ENCODE data around the gene ZIC4. TPM values are rescaled to one million over a fixed set of nuclear protein-coding genes. Genes with fewer than 3 reads are reported as not detected.

Gene ZIC4
- total and polyA plus RNA-seq, 10 of the 15 experiments (the other 5 are each of a cell fraction or from before 2014, with no cell fraction given), result not detected

DNA sequence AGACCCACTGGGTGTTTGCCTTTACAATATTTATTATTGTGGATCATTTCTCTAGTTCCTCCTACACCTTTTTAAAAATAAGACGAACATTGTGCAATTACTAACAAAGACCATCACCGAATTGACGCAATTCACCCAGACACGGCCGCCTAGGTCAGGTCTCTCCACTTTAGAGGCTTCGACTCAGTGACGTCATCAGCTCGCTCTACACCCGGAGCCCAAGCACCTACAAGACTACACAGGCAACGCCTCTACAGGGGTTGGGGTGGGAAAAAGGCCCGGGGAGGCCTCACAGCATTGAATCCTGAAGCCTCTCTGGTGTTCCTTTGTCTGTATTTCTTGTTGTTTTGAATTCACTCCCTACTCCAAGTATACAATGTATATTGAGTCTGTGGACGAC lies 16.6 kb downstream of the ZIC4 start:
- SMC1A ChIA-PET (ENCODE audit: uncharacterized antibody, unreplicated experiment), result no interaction called here
- H3K4me2 ChIP-seq (ENCODE audit: control insufficient read depth, insufficient read depth), result no peak overlapping the region
- no peak overlapping the region for H3K9ac ChIP-seq (ENCODE audit: control insufficient read depth, insufficient read depth, low read length)
- RAD21 ChIA-PET (ENCODE audit: unreplicated experiment), result no interaction called here
- no peak for ATAC-seq
- FAIRE-seq, result no peak
- in situ Hi-C loops (cut with MboI) (no loop called here), intact Hi-C loops (cut with micrococcal nuclease; ENCODE audit: unreplicated experiment) (loop anchor here (10.0 kb wide), 1 partner anchor 225 kb away; no protein-coding TSS in a partner anchor)
- CTCF ChIA-PET, result no interaction called here
- no peak overlapping the region for H2AFZ ChIP-seq (ENCODE audit: control insufficient read depth, low read depth, low read length)
- DNase-seq (ENCODE audit: low read depth, low spot score), result no peak
- H3K4me3 ChIP-seq, result no peak overlapping the region
- TF ChIP-seq, protein P1, sequence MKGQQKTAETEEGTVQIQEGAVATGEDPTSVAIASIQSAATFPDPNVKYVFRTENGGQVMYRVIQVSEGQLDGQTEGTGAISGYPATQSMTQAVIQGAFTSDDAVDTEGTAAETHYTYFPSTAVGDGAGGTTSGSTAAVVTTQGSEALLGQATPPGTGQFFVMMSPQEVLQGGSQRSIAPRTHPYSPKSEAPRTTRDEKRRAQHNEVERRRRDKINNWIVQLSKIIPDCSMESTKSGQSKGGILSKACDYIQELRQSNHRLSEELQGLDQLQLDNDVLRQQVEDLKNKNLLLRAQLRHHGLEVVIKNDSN (IDR thresholded peaks at IDR 0.05; ENCODE audit: borderline replicate concordance, extremely low read length, insufficient read depth, low read depth, low read length), result no peak
- no peak for TF ChIP-seq SMAD5 (IDR thresholded peaks at IDR 0.05; ENCODE audit: low read depth)
- POLR2A ChIA-PET, result no interaction called here
- 34% methylated on average over 12 of the region's 12 CpGs for WGBS (ENCODE audit: insufficient coverage, insufficient replicate concordance, low lambda C conversion rate, missing lambda C conversion rate)
- no peak overlapping the region for H3K27ac ChIP-seq (ENCODE audit: control insufficient read depth, insufficient read depth)
- H3K9me3 ChIP-seq (replicated peaks; ENCODE audit: control insufficient read depth, insufficient read depth, low read length), result peaks cover 8% of the 10 kb centered on the region
- H3K36me3 ChIP-seq (ENCODE audit: control insufficient read depth in 2 of 2, insufficient read depth in 2 of 2, low read length in 1 of 2), result no peaks in the 10 kb centered on the region
- BruUV-seq (replicated peaks), result no TSS peak
- H4K20me1 ChIP-seq (ENCODE audit: control insufficient read depth, insufficient read depth), result no peaks in the 10 kb centered on the region
- no peaks in the 10 kb centered on the region for H3K79me2 ChIP-seq (ENCODE audit: control insufficient read depth, insufficient read depth, low read length)
- peaks cover 1 to 12% of the 10 kb centered on the region in 2 experiments; a peak in 3 of 4 replicates for H3K27me3 ChIP-seq (replicated peaks in 1 of 2; ENCODE audit: control insufficient read depth in 2 of 2, insufficient read depth in 2 of 2, low read length in 1 of 2)
- no peaks in the 10 kb centered on the region for H3K4me1 ChIP-seq (ENCODE audit: control insufficient read depth, insufficient read depth, low read length)

GRCh38 chr3:147388700-147389580 lies 17.4 kb downstream of the ZIC4 start:
- WGBS (ENCODE audit: insufficient coverage, insufficient replicate concordance, low lambda C conversion rate, missing lambda C conversion rate), result 55% methylated on average over 25 of the region's 25 CpGs
- ATAC-seq, result no peak
- in situ Hi-C loops (cut with MboI), result no loop called here
- TF ChIP-seq YY1 (IDR thresholded peaks at IDR 0.05; ENCODE audit: low read depth, low read length) (no peak), HDAC2 (IDR thresholded peaks at IDR 0.05) (no peak), HDGF (IDR thresholded peaks at IDR 0.05) (no peak), MYC (IDR thresholded peaks at IDR 0.05; ENCODE audit: insufficient read depth, insufficient read length, insufficient replicate concordance, low read length, severe bottlenecking) (no peak), SMAD5 (IDR thresholded peaks at IDR 0.05; ENCODE audit: low read depth) (no peak), MEF2A (IDR thresholded peaks at IDR 0.05; ENCODE audit: insufficient read depth, low read depth, low read length) (no peak), MTA3 (IDR thresholded peaks at IDR 0.05; ENCODE audit: borderline replicate concordance, low read length) (no peak), NFYB (IDR thresholded peaks at IDR 0.05; ENCODE audit: insufficient read depth, low read depth, low read length) (no peak), PML (IDR thresholded peaks at IDR 0.05; ENCODE audit: low read length) (no peak)
- TF ChIP-seq, protein P2, sequence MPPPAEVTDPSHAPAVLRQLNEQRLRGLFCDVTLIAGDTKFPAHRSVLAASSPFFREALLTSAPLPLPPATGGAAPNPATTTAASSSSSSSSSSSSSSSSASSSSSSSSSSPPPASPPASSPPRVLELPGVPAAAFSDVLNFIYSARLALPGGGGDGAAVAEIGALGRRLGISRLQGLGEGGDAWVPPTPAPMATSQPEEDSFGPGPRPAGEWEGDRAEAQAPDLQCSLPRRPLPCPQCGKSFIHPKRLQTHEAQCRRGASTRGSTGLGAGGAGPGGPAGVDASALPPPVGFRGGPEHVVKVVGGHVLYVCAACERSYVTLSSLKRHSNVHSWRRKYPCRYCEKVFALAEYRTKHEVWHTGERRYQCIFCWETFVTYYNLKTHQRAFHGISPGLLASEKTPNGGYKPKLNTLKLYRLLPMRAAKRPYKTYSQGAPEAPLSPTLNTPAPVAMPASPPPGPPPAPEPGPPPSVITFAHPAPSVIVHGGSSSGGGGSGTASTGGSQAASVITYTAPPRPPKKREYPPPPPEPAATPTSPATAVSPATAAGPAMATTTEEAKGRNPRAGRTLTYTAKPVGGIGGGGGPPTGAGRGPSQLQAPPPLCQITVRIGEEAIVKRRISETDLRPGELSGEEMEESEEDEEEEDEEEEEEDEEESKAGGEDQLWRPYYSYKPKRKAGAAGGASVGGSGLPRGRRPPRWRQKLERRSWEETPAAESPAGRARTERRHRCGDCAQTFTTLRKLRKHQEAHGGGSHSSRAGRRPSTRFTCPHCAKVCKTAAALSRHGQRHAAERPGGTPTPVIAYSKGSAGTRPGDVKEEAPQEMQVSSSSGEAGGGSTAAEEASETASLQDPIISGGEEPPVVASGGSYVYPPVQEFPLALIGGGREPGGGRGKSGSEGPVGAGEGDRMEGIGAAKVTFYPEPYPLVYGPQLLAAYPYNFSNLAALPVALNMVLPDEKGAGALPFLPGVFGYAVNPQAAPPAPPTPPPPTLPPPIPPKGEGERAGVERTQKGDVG (CRISPR knock-in tag; IDR thresholded peaks at IDR 0.05), result no peak
- TF ChIP-seq, protein P3, sequence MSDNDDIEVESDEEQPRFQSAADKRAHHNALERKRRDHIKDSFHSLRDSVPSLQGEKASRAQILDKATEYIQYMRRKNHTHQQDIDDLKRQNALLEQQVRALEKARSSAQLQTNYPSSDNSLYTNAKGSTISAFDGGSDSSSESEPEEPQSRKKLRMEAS (IDR thresholded peaks at IDR 0.05; ENCODE audit: low read depth, low read length), result no peak

More at GRCh38 chr3:147388700-147389580, 17.4 kb downstream of the ZIC4 start:
- BruUV-seq (replicated peaks), result no TSS peak
- DNase-seq (ENCODE audit: low read depth, low spot score), result no peak
- H3K27me3 ChIP-seq (replicated peaks in 1 of 2; ENCODE audit: control insufficient read depth in 2 of 2, insufficient read depth in 2 of 2, low read length in 1 of 2), result peaks cover 1 to 9% of the 10 kb centered on the region in 2 experiments; a peak in 3 of 4 replicates
- no peak overlapping the region for H3K27ac ChIP-seq (ENCODE audit: control insufficient read depth, insufficient read depth)
- no peak overlapping the region for H3K9ac ChIP-seq (ENCODE audit: control insufficient read depth, insufficient read depth, low read length)
- no peak overlapping the region for H3K4me3 ChIP-seq
- FAIRE-seq, result no peak
- ChIA-PET RAD21 (ENCODE audit: unreplicated experiment) (no interaction called here), POLR2A (no interaction called here), CTCF (no interaction called here), SMC1A (ENCODE audit: uncharacterized antibody, unreplicated experiment) (no interaction called here)
- H4K20me1 ChIP-seq (ENCODE audit: control insufficient read depth, insufficient read depth), result no peaks in the 10 kb centered on the region
- H3K79me2 ChIP-seq (ENCODE audit: control insufficient read depth, insufficient read depth, low read length), result no peaks in the 10 kb centered on the region
- H3K36me3 ChIP-seq (ENCODE audit: control insufficient read depth in 2 of 2, insufficient read depth in 2 of 2, low read length in 1 of 2), result no peaks in the 10 kb centered on the region
- intact Hi-C loops (cut with micrococcal nuclease; ENCODE audit: unreplicated experiment), result loop anchor here (10.0 kb wide), 1 partner anchor 226 kb away; no protein-coding TSS in a partner anchor
- H2AFZ ChIP-seq (ENCODE audit: control insufficient read depth, low read depth, low read length), result no peak overlapping the region
- H3K4me1 ChIP-seq (ENCODE audit: control insufficient read depth, insufficient read depth, low read length), result no peaks in the 10 kb centered on the region
- H3K9me3 ChIP-seq (replicated peaks; ENCODE audit: control insufficient read depth, insufficient read depth, low read length), result peaks cover 8% of the 10 kb centered on the region
- H3K4me2 ChIP-seq (ENCODE audit: control insufficient read depth, insufficient read depth), result no peak overlapping the region

Data from GM12878 (cell line).